GM12873 (cell line): ENCODE results near the gene CITED1.

ENCODE experiments used
- TF ChIP-seq, protein P1 (sequence below): IDR thresholded peaks from 2 replicates; pipeline ENCODE4 v1.5.1; 2012; ENCODE audit warnings: low read depth, mild to moderate bottlenecking, moderate library complexity, low read length, control low read depth; ENCODE audit not compliant: insufficient read depth; ENCODE audit errors: missing control alignments

The CITED1 gene

DNA sequence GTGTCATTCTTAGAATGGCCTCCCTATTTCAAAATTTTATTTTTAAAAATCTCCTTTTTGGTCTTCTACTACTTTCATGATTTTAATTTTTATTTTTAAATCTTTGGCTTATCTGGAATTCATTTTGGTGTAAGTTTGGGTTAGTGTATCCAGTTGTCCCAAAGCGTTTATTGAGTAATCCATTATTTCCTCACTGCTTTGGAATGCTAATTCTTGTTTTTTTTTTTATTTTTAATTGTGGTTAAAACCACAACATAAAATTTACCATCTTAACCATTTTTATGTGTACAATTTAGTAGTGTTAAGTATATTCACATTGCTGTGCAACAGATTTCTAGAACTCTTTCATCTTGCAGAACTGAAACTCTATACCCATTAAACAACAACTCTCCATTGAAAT is 8.7 kb downstream of the CITED1 start:
- TF ChIP-seq, protein P1, sequence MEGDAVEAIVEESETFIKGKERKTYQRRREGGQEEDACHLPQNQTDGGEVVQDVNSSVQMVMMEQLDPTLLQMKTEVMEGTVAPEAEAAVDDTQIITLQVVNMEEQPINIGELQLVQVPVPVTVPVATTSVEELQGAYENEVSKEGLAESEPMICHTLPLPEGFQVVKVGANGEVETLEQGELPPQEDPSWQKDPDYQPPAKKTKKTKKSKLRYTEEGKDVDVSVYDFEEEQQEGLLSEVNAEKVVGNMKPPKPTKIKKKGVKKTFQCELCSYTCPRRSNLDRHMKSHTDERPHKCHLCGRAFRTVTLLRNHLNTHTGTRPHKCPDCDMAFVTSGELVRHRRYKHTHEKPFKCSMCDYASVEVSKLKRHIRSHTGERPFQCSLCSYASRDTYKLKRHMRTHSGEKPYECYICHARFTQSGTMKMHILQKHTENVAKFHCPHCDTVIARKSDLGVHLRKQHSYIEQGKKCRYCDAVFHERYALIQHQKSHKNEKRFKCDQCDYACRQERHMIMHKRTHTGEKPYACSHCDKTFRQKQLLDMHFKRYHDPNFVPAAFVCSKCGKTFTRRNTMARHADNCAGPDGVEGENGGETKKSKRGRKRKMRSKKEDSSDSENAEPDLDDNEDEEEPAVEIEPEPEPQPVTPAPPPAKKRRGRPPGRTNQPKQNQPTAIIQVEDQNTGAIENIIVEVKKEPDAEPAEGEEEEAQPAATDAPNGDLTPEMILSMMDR, result no peak

- TF ChIP-seq, protein P1, result no peak
These were observed 10.0 kb downstream of the CITED1 start for GRCh38 chrX:72295745-72296144.

DNA sequence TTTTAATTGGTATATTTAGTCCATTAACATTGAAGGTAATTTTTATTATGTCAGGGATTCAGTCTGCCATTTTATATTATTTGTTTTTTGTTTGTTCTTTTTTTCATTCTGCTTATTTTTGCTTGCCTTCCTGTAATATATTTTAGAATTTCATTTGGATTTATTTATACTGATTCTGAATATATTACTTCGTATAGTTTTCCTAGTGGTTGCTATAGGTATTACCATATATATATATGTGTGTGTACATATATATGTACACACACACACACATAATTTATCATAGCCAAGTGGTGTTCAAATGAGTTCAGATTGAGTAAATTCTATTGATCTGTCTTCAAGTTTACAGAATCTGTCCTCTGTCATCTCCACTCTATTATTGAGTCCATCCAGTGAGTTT is 11.2 kb downstream of the CITED1 start:
- TF ChIP-seq, protein P1, result no peak

GRCh38 chrX:72282302-72282701 is 23.4 kb downstream of the CITED1 start:
- TF ChIP-seq, protein P1, result no peak

DNA sequence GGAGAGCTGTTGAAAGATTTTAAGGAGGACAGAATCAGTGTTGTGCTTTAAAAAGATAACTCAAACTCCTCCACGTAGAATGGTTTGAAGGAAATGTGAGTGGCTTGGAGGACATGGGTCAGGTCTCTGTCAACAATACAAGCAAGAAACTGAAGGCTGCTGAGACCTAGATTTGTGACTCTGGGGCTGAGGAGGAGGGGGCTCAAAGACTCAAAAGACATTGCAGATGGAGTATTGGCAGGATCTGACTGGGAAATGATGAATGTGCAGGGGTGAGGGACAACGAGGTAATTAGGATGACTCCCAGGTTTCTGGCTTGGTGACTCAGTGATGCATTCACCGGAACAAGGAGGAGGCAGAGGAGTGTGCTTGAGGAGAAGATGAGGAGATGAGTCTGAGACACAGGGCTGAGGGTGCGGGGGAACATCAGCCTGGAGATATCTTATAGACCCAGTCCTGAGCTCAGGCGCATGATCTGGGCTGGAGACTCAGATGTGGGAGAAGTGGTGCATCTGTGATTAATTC is 25.3 kb downstream of the CITED1 start:
- TF ChIP-seq, protein P1, result no peak

GRCh38 chrX:72276478-72276953 is 29.2 kb downstream of the CITED1 start:
- TF ChIP-seq, protein P1, result no peak

- TF ChIP-seq, protein P1, result no peak
These were observed 31.2 kb downstream of the CITED1 start for GRCh38 chrX:72274526-72274925.
